ENCODE measurements around the gene TMEM204.

DNA sequence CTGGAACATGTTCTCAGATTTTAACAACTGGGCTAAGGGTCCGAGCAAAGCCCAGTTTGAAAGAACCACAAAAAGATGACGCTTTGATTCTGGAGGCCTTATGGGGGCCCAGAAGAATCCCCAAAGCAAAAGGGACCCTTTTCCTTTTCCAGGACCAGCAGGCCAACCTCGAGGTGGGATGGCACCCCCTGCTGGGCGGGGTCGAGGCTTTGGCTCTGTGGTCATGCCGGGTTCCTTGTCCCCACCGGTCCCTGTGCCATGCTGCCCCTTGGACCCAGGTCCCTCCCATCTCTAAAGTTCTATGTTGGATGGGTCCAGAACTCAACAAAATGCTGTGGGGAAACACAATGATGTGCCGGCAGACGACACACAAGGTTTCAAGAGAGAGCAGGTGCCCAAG lies 30.9 kb downstream of the TMEM204 start:
- TF ChIP-seq EZH2 (IDR thresholded peaks at IDR 0.05; ENCODE audit: borderline replicate concordance, low read depth, low read length, poor library complexity, severe bottlenecking) (no peak), CTCF (conservative IDR thresholded peaks at IDR 0.05; ENCODE audit: low read depth, low read length) (0 out of 2 replicates have a peak, but pooled peaks have one; percentile 16)
